ENCODE results near the gene PLEKHG7.
"Not testable (repeated sequence)": the region's sequence is repeated elsewhere in the genome, so short reads cannot be mapped to it uniquely, and the experiment has no call there.

Gene PLEKHG7

GRCh38 chr12:92715625-92716024 lies 12.8 kb downstream of the PLEKHG7 start:
- DNase-seq: no peak

DNA sequence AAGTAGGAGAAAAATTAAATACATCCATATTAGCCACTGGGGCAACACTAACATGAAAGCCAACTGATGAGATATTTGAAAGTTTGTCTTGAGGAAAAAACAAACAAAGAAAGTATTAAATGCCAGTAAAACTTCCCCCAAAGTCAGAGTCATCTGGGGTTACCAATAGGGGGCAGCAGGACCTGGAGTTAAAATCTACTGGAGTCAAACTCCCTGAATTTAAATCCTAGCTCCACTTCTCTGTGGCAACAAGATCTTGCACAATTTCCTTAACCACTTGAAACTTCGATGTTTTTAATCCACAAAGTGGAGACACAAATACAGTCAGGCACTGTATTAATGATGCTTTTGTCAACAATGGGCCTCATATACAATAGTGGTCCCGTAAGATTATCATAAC lies 14.4 kb downstream of the PLEKHG7 start:
- DNase-seq: no peak

GRCh38 chr12:92718483-92718990 lies 15.7 kb downstream of the PLEKHG7 start:
- DNase-seq: no peak

- DNase-seq: no peak
Measured at GRCh38 chr12:92719674-92720073, 16.9 kb downstream of the PLEKHG7 start.

DNA sequence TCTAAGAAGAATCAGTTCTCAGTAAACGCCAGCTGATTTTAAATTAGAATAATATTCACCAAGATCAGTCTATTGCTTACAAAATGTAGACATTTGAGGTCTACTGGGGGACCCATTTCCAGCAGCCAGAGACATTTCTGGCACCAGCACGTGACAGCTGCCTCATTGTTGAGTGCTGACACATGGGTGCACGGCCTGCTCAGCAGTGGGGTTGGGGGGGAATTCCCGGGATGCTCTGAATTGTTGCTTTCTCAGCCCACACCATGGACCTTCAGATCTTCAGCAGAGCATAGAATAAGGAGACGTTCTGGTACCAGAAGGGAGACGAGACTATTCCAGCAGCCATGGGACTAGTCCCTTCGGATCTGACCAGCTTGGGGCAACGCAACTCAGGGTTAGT lies 18.3 kb downstream of the PLEKHG7 start:
- no peak for DNase-seq

DNA sequence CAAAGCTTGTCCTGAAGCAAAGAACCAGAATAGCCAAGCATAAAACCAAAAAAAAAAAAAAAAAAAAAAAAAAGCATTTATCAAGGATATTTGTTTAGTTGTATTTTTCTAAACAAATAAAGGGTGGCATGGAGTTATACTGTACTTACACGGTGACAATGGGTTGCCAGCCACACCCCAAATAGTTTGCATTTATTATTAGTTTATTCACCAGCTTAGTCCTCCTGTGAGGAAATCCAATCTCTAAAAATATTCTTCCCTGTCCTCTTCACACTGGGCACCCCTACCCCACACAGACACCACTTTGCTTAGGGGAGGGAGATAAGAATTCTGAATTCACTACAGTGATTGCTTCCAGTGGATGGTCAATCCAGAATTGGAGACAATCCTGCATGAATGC lies 18.9 kb downstream of the PLEKHG7 start:
- no peak for DNase-seq

DNA sequence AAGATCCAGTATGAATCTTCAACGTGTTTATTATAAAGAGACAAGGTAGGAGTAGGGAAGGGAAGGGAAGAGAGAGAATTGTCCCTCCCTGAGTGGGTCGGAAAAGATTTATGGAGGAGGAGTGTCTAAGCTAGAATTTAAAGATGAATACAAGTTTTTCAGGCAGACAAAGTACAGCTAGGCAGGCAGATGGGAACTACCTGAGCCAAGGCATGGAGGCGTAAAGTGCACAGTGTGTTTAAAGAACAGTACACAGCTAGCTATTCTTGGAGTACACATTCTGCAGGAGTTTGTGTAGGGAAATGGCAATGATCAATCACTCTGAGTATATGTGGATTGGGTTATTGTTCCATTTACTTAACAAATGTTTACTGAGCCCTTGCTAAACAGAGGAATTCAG lies 20.1 kb downstream of the PLEKHG7 start:
- DNase-seq: no peak

- no peak for DNase-seq
Measured at GRCh38 chr12:92726850-92727249, 24.1 kb downstream of the PLEKHG7 start.

DNA sequence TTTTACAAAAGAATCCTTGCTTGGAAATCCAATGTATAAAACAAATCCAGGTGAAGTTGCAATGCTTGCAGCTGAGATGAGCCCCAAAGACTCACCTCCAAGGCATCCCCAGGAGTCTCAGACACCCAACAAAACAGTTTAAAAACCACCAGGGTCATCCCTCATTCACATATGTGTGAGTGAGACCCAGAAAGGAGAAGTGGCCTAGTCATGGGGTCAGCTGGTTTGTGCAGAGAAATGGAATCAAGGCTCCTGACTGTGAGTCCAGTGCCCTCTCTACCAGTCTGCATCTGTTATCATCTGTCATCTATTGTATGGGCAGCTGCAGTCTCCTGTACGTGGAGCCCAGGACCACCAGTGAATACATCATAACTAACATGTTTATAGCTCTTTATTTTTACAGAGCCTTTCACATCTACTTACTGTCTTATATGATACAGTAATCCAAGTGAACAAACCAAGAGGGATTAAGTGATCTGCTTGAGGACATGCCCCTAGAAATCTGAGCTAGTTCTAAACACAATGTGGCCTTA lies 27.1 kb downstream of the PLEKHG7 start:
- DNase-seq: no peak

- DNase-seq: no peak
Measured at GRCh38 chr12:92730758-92731157, 28.0 kb downstream of the PLEKHG7 start.

GRCh38 chr12:92732216-92732615 lies 29.4 kb downstream of the PLEKHG7 start:
- no peak for DNase-seq

GRCh38 chr12:92732716-92733115 lies 29.9 kb downstream of the PLEKHG7 start:
- DNase-seq: no peak

GRCh38 chr12:92733181-92733580 lies 30.4 kb downstream of the PLEKHG7 start:
- no peak for DNase-seq

DNA sequence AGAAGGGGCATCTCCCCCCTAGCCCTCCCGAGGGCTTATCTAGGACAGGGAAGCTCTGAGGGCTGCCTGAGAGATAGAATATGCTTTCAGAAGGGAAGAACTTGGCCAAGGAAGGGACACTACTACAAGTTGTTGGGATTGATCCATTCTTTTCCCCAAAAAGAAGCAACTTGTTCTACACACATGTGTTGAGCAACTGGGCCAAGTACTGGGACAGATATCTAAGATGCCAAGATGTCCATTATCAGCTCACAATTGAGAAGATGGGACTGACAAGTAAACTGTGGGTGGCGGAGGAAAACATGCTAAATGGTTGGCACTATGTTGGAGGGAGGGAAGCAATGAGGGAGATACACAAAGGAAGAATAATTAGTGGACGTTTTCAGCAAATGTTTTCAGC lies 30.9 kb downstream of the PLEKHG7 start:
- DNase-seq: no peak

DNA sequence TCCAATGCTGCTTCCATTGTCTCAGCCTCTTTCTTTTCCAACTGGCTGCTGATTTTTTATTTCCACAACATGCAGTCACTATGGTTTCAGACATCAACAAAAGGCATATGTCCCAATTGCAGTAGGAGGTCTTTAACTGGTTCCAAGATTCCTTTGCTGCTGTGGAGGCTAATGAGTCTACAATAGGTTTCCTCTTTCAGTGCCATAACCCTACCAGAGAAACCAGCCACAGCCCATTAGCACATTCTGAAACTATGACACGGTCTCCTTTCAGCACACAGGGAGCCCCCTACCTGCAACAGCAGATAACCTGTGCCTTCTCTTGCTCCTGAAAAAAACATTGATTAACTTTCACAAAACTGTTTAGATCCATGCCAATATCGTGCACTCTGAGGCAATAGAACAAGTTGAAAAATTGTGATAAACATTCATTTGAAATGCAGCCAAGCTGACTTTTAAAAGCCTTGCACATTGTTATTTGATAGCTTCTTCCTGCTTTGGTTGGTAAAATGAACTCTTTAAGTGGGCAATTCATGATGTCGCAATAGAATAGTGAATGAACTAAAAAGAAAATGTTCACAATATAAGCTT lies 32.4 kb downstream of the PLEKHG7 start:
- DNase-seq: no peak

DNA sequence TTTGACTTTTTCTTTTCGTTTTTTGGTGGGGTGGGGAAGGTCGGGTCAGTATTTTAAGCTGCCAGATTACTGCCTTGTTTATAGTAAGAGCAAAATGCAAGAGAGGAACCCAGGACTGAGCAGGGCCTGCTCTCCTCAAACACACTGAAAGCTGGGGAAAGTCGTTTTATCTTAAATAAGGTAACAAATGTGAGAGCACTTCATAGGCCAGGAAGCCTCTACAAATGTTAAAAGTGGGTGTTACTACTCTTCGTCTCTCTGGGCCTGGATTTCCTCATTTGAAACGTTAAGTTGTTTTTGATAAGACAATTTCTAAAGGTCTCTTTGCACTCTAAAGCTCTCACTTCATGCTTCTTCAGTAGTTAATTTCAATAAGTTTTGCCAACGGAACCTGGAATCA lies 33.8 kb downstream of the PLEKHG7 start:
- no peak for DNase-seq

DNA sequence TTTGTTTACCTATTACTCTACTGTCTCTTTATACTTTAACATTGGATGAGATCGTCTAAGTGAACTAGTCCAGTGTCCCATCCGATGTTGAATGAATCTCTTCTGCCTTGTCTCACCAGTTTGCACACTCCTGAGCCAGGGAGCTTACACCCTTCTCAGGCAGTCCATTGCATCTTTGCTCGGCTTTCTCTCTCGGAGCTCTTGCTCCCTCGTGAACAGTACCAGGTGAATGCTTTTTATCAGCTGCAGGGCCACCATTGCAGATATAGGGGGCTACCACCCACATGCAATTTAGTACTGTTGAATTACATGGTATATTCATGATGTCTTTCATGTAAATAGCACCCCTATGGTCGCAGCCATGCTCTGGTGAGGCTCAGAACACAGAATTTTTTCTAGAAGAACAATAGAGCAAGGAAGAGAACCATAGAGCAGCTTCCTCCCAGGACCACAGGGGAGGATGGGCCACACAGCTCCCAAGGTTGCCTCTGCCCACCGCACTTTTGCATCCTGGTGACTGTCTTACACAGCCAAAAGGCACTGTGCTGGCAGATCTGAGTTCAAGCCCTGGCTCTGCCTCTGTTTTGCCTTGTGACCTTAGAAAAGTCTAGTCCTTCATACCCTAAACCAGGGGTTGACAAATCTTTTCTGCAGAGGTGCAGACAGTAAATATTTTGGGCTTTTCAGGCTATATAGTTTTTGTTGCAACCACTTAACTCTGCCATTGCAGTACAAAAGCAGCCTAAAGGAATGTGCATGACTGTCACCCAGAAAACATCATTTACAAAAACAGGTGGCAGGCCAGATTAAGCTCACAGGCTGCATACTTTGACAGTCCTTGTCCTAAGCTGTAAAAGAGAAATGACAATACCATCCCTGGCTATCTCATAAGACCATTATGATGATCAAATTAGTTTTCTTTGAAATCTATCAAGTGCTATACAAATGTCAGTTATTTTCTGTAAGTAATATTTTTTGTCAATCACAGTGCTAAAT lies 35.4 kb downstream of the PLEKHG7 start:
- no peak for DNase-seq

DNA sequence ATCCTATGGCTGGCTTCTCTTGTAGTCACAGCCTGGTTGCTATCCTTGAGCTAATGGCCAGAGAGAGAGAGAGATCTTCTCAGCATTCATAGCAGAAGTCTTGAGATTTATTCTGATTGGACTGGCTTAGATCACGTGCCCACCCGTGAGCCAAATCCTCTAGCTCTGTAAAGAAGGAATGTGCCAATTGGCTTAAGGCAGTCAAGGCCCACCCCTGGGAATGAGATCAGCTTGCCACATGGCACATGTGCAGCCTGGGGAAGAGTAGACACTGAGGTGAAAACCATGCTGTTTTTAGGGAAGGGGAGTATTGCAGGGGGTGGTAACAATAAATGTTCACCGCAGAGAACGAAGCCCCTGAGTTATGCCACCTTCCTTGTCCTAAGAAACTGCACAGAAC lies 36.3 kb downstream of the PLEKHG7 start:
- DNase-seq: no peak

DNA sequence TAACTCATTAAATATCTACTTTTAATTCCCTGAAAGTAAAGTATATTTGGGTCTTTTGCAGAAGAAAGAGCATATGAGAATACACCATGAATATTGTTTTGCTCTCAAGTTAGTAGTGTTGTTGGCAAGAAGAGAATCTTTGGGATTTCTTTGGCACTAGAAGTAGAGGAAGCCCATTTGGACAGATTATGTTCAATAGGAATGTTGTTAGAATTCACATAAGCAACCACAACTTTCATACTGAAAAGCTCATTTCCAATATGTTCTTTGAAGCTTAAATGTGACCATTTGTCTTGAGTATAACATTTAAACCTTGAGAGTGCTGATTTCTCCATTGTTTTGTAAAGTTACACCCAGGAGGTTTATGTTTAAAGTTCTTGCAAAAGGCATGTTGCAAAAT lies 37.6 kb downstream of the PLEKHG7 start:
- DNase-seq: no peak

DNA sequence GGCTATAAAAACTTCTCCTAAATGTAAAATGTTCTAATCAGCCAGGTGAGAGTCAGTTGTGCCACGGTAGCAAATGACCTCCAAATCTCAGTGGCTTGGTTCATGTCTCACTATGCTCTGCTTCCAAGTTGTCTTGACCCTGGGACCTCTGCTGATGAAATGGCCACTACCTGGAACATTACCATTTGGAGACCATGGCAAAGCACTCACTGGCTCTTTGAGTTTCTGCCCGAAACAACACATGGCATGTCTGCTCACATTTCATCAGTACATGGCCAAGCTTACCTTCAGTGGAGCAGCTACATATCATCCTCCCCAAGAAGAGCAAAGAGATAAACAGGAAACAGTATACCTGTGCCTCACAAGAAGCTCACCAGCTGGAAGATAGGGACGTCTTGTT lies 40.2 kb downstream of the PLEKHG7 start:
- no peak for DNase-seq

DNA sequence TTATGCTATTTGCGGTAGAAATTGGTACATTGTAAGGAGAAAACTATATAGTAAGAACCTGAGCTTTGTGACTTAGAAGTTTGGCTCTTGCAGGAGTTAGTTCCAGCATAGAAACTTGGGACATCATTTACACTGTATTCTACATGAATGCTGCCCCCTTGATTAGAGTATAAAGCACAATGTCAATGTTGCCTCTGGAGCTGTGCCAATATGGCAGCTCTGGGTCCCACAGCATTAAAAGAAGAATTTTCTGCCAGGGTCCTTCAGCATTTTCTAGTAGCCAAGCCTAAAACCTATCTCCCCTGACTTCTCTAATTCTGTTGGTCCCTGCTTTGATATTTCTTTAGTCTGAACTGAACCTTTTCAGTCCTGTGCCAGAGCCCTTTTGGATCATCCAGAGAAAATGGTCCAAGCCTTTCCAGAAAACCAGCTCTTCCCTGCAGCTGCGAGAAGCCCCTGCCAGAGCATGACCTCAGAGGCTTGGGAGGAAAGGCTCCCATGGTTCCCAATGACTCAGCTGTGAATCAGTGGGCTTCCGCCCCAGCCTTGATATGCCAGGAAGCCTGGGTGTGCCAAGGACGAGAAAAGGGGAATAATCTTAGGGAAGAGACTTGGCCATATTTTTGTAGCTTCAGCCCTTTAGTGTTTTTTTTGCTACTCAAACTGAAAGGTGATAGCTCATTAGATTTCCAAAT lies 43.2 kb downstream of the PLEKHG7 start:
- DNase-seq: no peak

DNA sequence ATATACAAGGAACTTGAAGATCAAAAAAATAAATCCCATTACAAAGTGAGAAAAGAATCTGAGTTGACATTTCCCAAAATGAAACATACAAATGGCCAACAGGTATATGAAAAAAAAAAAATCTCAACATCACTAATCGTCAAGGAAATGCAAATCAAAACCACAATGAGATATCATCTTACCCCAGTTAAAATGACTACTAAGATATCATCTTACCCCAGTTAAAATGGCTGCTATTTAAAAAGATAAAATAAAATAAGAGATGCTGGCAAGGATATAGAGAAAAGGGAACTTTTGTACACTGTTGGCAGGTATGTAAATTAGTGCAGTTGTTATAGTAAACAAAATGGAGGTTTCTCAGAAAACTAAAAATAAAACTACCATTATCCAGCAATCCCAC lies 44.4 kb downstream of the PLEKHG7 start:
- no peak for DNase-seq

DNA sequence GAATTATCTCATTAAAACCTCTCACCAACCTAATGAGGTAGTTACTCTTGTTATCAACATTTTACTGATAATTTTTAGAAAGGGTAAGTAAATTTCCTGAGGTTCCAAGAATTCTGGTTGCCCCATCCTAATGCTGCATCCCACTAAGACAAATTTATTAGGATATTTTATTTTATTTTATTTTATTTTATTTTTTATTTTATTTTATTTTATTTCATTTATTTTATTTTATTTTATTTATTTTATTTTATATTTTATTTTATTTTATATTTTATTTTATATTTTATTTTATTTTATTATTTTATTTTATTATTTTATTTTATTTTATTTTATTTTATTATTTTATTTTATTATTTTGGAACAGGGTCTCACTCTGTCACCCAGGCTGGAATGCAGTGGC lies 46.9 kb downstream of the PLEKHG7 start:
- not testable (repeated sequence) for DNase-seq
